HFF-Myc (cell line): Measurements from ENCODE around the gene ADIPOR1.

Experiments
- DNase-seq: peaks from one replicate; pipeline ENCODE4 v3.0.0-alpha.2; 2011; ENCODE audit warnings: low read depth; ENCODE audit errors: extremely low read depth
- H3K4me3 ChIP-seq: replicated peaks from 2 replicates; pipeline ENCODE4 v1.5.1; 2011; ENCODE audit warnings: low read depth, mild to moderate bottlenecking, control low read depth, low read length
- CTCF ChIP-seq: IDR thresholded peaks from 2 replicates; pipeline ENCODE4 v1.5.1; 2012; ENCODE audit warnings: mild to moderate bottlenecking, low read depth, low read length, control low read depth; ENCODE audit errors: missing control alignments

The ADIPOR1 gene

GRCh38 chr1:202959276-202959620 is 1.1 kb upstream of the ADIPOR1 start:
- peak; percentile 36 for DNase-seq
- H3K4me3 ChIP-seq, result no peak overlapping the region

GRCh38 chr1:202958544-202959275 is 598 bp upstream of the ADIPOR1 start:
- TF ChIP-seq CTCF, result no peak
- H3K4me3 ChIP-seq, result peak overlapping the region; percentile 84
- no peak for DNase-seq

More at GRCh38 chr1:202959276-202959620, 1.1 kb upstream of the ADIPOR1 start:
- TF ChIP-seq CTCF, result no peak

GRCh38 chr1:202956969-202957368 is 1.1 kb downstream of the ADIPOR1 start:
- no peak for DNase-seq
- no peak for TF ChIP-seq CTCF
- H3K4me3 ChIP-seq, result peak overlapping the region; percentile 84

GRCh38 chr1:202954057-202954745 is 3.9 kb downstream of the ADIPOR1 start:
- no peak for DNase-seq
- no peak for TF ChIP-seq CTCF

GRCh38 chr1:202953392-202953791 is 4.7 kb downstream of the ADIPOR1 start:
- no peak overlapping the region for H3K4me3 ChIP-seq
- DNase-seq, result no peak
- TF ChIP-seq CTCF, result no peak

More at GRCh38 chr1:202954057-202954745, 3.9 kb downstream of the ADIPOR1 start:
- no peak overlapping the region for H3K4me3 ChIP-seq

- no peak overlapping the region for H3K4me3 ChIP-seq
- DNase-seq, result no peak
- no peak for TF ChIP-seq CTCF
Measured at GRCh38 chr1:202952818-202953217, 5.3 kb downstream of the ADIPOR1 start.
